T-helper 2 cell (primary cell): ENCODE measurements around the gene DCAF12L1.

Source experiments
- DNase-seq, 5 experiments: peaks; one replicate each; pipeline versions ENCODE4 v3.0.0 to v3.0.0-alpha.2; 2012 to 2022
- total RNA-seq, 2 donors: gene quantifications; one replicate each; lab custom pipeline; 2026; lab: John Stamatoyannopoulos, UW

Gene DCAF12L1
- total RNA-seq = 0 reads per million in 2 donors

GRCh38 chrX:126552313-126553022 is at the start of gene DCAF12L1:
TSS of gene DCAF12L1 (minus strand) at chrX:126552814. CDS start at chrX:126552608, 206 bp downstream.
- no peak for DNase-seq

- DNase-seq = no peak
Observed at GRCh38 chrX:126580877-126581276, 28.3 kb upstream of the DCAF12L1 start.

- no peak for DNase-seq
Observed at GRCh38 chrX:126575911-126576310, 23.3 kb upstream of the DCAF12L1 start.

- no peak for DNase-seq
Observed at GRCh38 chrX:126557151-126557550, 4.5 kb upstream of the DCAF12L1 start.

GRCh38 chrX:126551725-126552312 is 795 bp downstream of the DCAF12L1 start:
- no peak for DNase-seq

- no peak for DNase-seq
Observed at GRCh38 chrX:126551306-126551705, 1.3 kb downstream of the DCAF12L1 start.

GRCh38 chrX:126550816-126551215 is 1.8 kb downstream of the DCAF12L1 start:
- no peak for DNase-seq

GRCh38 chrX:126509923-126510322 is 42.7 kb downstream of the DCAF12L1 start:
- DNase-seq = no peak
